HEK293 (cell line): ENCODE results near the gene FAM78A.
A peak's percentile ranks its signal among the peaks of the same experiment; 100 is the strongest.

Experiments used
- CTCF ChIA-PET: fragments of 350-600 bp; formaldehyde crosslinking; extraction: SDS; loops from one replicate; lab custom pipeline; 2021; ENCODE audit warnings: antibody characterized with exemption; lab: Yijun Ruan, JAX
- POLR2A ChIA-PET: fragments of 300-600 bp; formaldehyde crosslinking; extraction: SDS; loops from one replicate; lab custom pipeline; 2020; ENCODE audit warnings: antibody characterized with exemption, inconsistent platforms; lab: Yijun Ruan, JAX
- H3K27ac ChIP-seq: fragments of 200-500 bp; sonication (Bioruptor generic); 2 replicates; pipeline ENCODE4 v1.5.1; 2014; ENCODE audit warnings: low read depth, low read length, control low read depth, inconsistent platforms; ENCODE audit errors: extremely low read depth
- H3K36me3 ChIP-seq, 2 experiments: fragments of 200-500 bp in 1 of 2; sonication (Bioruptor generic) in 1 of 2; 1 replicate in 1 of 2; 2 replicates in 1 of 2; pipeline ENCODE4 v1.5.1; 2014 to 2017; ENCODE audit warnings: inconsistent platforms in 2 of 2, low read length in 2 of 2; ENCODE audit not compliant: control insufficient read depth in 2 of 2, insufficient read depth in 1 of 2
- H3K4me1 ChIP-seq: fragments of 200-500 bp; sonication (Bioruptor generic); 2 replicates; pipeline ENCODE4 v1.5.1; 2014; ENCODE audit warnings: mild to moderate bottlenecking, low read length, inconsistent platforms; ENCODE audit not compliant: control insufficient read depth, insufficient read depth
- H3K4me3 ChIP-seq: 2 replicates; pipeline ENCODE4 v1.5.1; 2011; ENCODE audit warnings: low read depth, mild to moderate bottlenecking, control low read depth, low read length, moderate library complexity
- H3K9me3 ChIP-seq: fragments of 200-500 bp; sonication (Bioruptor generic); 2 replicates; pipeline ENCODE4 v1.5.1; 2014; ENCODE audit warnings: low read depth, low read length, inconsistent platforms; ENCODE audit not compliant: control insufficient read depth, insufficient read depth
- EGR2 ChIP-seq: fragments of 450-650 bp; formaldehyde crosslinking; IDR thresholded peaks from 2 replicates; pipeline ENCODE4 v1.5.1; 2016; ENCODE audit warnings: low read depth, missing biosample characterization, missing genetic modification characterization
- MZF1 ChIP-seq: fragments of 450-650 bp; formaldehyde crosslinking; IDR thresholded peaks from 2 replicates; pipeline ENCODE4 v1.5.1; 2017; ENCODE audit warnings: missing biosample characterization, missing genetic modification characterization, borderline replicate concordance
- PATZ1 ChIP-seq: fragments of 450-650 bp; formaldehyde crosslinking; IDR thresholded peaks from 2 replicates; pipeline ENCODE4 v1.5.1; 2016; ENCODE audit warnings: missing biosample characterization, missing genetic modification characterization
- SP3 ChIP-seq: fragments of 450-650 bp; formaldehyde crosslinking; IDR thresholded peaks from 2 replicates; pipeline ENCODE4 v1.5.1; 2016; ENCODE audit warnings: missing biosample characterization, missing genetic modification characterization
- ZBTB1 ChIP-seq: fragments of 450-650 bp; formaldehyde crosslinking; IDR thresholded peaks from 2 replicates; pipeline ENCODE4 v1.5.1; 2016; ENCODE audit warnings: missing biosample characterization, missing genetic modification characterization
- ZNF121 ChIP-seq: fragments of 450-650 bp; formaldehyde crosslinking; IDR thresholded peaks from 2 replicates; pipeline ENCODE4 v1.5.1; 2016; ENCODE audit warnings: missing biosample characterization, missing genetic modification characterization
- ZNF146 ChIP-seq: fragments of 450-650 bp; formaldehyde crosslinking; IDR thresholded peaks from 2 replicates; pipeline ENCODE4 v1.5.1; 2016; ENCODE audit warnings: missing biosample characterization, missing genetic modification characterization
- ZNF155 ChIP-seq: fragments of 450-650 bp; formaldehyde crosslinking; IDR thresholded peaks from 2 replicates; pipeline ENCODE4 v1.5.1; 2016; ENCODE audit warnings: missing biosample characterization, missing genetic modification characterization
- ZNF18 ChIP-seq: fragments of 450-650 bp; formaldehyde crosslinking; IDR thresholded peaks from 2 replicates; pipeline ENCODE4 v1.5.1; 2016; ENCODE audit warnings: missing biosample characterization, missing genetic modification characterization
- ZNF184 ChIP-seq: fragments of 450-650 bp; IDR thresholded peaks from 2 replicates; pipeline ENCODE4 v1.5.1; 2018; ENCODE audit warnings: missing biosample characterization, mild to moderate bottlenecking, missing genetic modification characterization
- ZNF302 ChIP-seq: fragments of 450-650 bp; formaldehyde crosslinking; IDR thresholded peaks from 2 replicates; pipeline ENCODE4 v1.5.1; 2016; ENCODE audit warnings: missing biosample characterization, missing genetic modification characterization, low read depth
- ZNF433 ChIP-seq: fragments of 450-650 bp; formaldehyde crosslinking; IDR thresholded peaks from 2 replicates; pipeline ENCODE4 v1.5.1; 2016; ENCODE audit warnings: missing biosample characterization, missing genetic modification characterization, low read depth
- ZNF558 ChIP-seq: fragments of 450-650 bp; formaldehyde crosslinking; IDR thresholded peaks from 2 replicates; pipeline ENCODE4 v1.5.1; 2016; ENCODE audit warnings: missing biosample characterization, missing genetic modification characterization
- ZNF585B ChIP-seq: fragments of 450-650 bp; formaldehyde crosslinking; IDR thresholded peaks from 2 replicates; pipeline ENCODE4 v1.5.1; 2016; ENCODE audit warnings: missing biosample characterization, missing genetic modification characterization
- ZSCAN4 ChIP-seq: fragments of 450-650 bp; formaldehyde crosslinking; IDR thresholded peaks from 2 replicates; pipeline ENCODE4 v1.5.1; 2017; ENCODE audit warnings: missing biosample characterization, missing genetic modification characterization
- TF ChIP-seq, protein P1 (sequence below): fragments of 450-650 bp; formaldehyde crosslinking; IDR thresholded peaks from 2 replicates; pipeline ENCODE4 v1.5.1; 2017; ENCODE audit warnings: missing biosample characterization, missing genetic modification characterization

Gene FAM78A

GRCh38 chr9:131308906-131309529 is 32.7 kb upstream of the FAM78A start:
- no peak for TF ChIP-seq ZBTB1 (tag by site-specific recombination)
- Histone ChIP-seq H3K9me3 (no peaks in the 10 kb centered on the region), H3K27ac (no peak overlapping the region), H3K4me3 (no peak overlapping the region), H3K4me1 (no peaks in the 10 kb centered on the region), H3K36me3 (no peaks in the 10 kb centered on the region)
- CTCF ChIA-PET, result interaction anchor here (0.6 to 4.4 kb wide), 3 partner anchors 27 to 114 kb away, joined by 3 to 23 read pairs (median 3); no protein-coding TSS in a partner anchor
- POLR2A ChIA-PET, result no interaction called here

GRCh38 chr9:131308452-131308851 is 32.1 kb upstream of the FAM78A start:
- Histone ChIP-seq H3K4me3 (no peak overlapping the region), H3K36me3 (no peaks in the 10 kb centered on the region), H3K9me3 (no peaks in the 10 kb centered on the region), H3K4me1 (no peaks in the 10 kb centered on the region), H3K27ac (no peak overlapping the region)
- ChIA-PET POLR2A (no interaction called here), CTCF (interaction anchor here (0.6 to 4.4 kb wide), 2 partner anchors 28 to 31 kb away, joined by 3 to 23 read pairs; no protein-coding TSS in a partner anchor)
- TF ChIP-seq ZSCAN4 (tag by site-specific recombination) (no peak), ZNF585B (tag by site-specific recombination) (no peak), ZNF18 (tag by site-specific recombination) (no peak)
- TF ChIP-seq, protein P1, sequence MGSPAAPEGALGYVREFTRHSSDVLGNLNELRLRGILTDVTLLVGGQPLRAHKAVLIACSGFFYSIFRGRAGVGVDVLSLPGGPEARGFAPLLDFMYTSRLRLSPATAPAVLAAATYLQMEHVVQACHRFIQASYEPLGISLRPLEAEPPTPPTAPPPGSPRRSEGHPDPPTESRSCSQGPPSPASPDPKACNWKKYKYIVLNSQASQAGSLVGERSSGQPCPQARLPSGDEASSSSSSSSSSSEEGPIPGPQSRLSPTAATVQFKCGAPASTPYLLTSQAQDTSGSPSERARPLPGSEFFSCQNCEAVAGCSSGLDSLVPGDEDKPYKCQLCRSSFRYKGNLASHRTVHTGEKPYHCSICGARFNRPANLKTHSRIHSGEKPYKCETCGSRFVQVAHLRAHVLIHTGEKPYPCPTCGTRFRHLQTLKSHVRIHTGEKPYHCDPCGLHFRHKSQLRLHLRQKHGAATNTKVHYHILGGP (tag by site-specific recombination), result no peak

DNA sequence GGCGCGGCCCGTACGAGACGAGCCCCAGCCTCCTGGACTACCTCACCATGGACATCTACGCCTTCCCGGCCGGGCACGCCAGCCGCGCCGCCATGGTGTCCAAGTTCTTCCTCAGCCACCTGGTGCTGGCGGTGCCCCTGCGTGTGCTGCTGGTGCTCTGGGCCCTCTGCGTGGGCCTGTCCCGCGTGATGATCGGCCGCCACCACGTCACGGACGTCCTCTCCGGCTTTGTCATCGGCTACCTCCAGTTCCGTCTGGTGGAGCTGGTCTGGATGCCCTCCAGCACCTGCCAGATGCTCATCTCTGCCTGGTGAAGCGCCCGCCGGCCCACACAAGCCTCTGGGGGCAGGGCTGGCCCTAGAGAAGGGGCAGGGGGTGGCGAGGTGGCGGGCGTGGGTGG is 31.7 kb upstream of the FAM78A start:
- Histone ChIP-seq H3K9me3 (no peaks in the 10 kb centered on the region), H3K27ac (no peak overlapping the region), H3K4me3 (no peak overlapping the region), H3K36me3 (no peaks in the 10 kb centered on the region), H3K4me1 (no peaks in the 10 kb centered on the region)
- POLR2A ChIA-PET, result interaction anchor here (1.3 kb wide), 1 partner anchor 23 kb away, joined by 9 read pairs; no protein-coding TSS in a partner anchor
- TF ChIP-seq EGR2 (tag by site-specific recombination), result peak; percentile 38; the same call in 1 of the 2 replicates
- TF ChIP-seq ZNF121 (tag by site-specific recombination), result no peak
- no peak for TF ChIP-seq ZNF184 (tag by site-specific recombination)
- TF ChIP-seq ZNF155 (tag by site-specific recombination), result no peak
- CTCF ChIA-PET, result interaction anchor here (4.4 kb wide), 1 partner anchor 28 kb away, joined by 23 read pairs; no protein-coding TSS in a partner anchor

GRCh38 chr9:131306397-131307004 is 30.2 kb upstream of the FAM78A start:
- H3K36me3 ChIP-seq, result no peaks in the 10 kb centered on the region
- H3K4me3 ChIP-seq, result no peak overlapping the region
- no peak for TF ChIP-seq ZNF433 (tag by site-specific recombination)
- no peak for TF ChIP-seq ZNF302 (tag by site-specific recombination)
- peak; percentile 88; the same call in 1 of the 2 replicates for TF ChIP-seq MZF1 (tag by site-specific recombination)
- TF ChIP-seq SP3 (tag by site-specific recombination), result no peak
- peak; percentile 100 for TF ChIP-seq ZNF146 (tag by site-specific recombination)
- TF ChIP-seq PATZ1 (tag by site-specific recombination), result 0 out of 2 replicates have a peak, but pooled peaks have one; percentile 20
- TF ChIP-seq ZNF558 (tag by site-specific recombination), result no peak
- ChIA-PET CTCF (interaction anchor here (0.6 to 4.4 kb wide), 4 partner anchors 8 to 163 kb away, joined by 3 to 23 read pairs (median 4); no protein-coding TSS in a partner anchor), POLR2A (interaction anchor here (0.7 to 1.3 kb wide), 2 partner anchors 19 to 24 kb away, joined by 3 to 9 read pairs; no protein-coding TSS in a partner anchor)
- no peaks in the 10 kb centered on the region for H3K9me3 ChIP-seq
- H3K4me1 ChIP-seq, result no peaks in the 10 kb centered on the region
- H3K27ac ChIP-seq, result no peak overlapping the region
